IPS DF 19.7 (cell line): ENCODE measurements around the gene COL25A1.

Experiments
- DNase-seq: peaks from one replicate; pipeline ENCODE4 v3.0.0-alpha.2; 2013; ENCODE audit warnings: low read depth, low spot score

COL25A1 gene

GRCh38 chr4:108763986-108764385 lies 538.5 kb downstream of the COL25A1 start:
- DNase-seq: no peak

GRCh38 chr4:108763226-108763593 lies 539.2 kb downstream of the COL25A1 start:
- DNase-seq: no peak

GRCh38 chr4:108762559-108763225 lies 539.8 kb downstream of the COL25A1 start, which contains the start of gene ETNPPL:
ETNPPL (minus strand) TSS chr4:108763053; CDS start chr4:108762898, 155 bp downstream.
- DNase-seq: peak; percentile 30
